ENCODE results near the gene LRRC18. TPM values are rescaled to one million over a fixed set of nuclear protein-coding genes. Genes with fewer than 3 reads are reported as not detected.

The LRRC18 gene
- total RNA-seq, 1 experiment from 2014 or later: not detected

DNA sequence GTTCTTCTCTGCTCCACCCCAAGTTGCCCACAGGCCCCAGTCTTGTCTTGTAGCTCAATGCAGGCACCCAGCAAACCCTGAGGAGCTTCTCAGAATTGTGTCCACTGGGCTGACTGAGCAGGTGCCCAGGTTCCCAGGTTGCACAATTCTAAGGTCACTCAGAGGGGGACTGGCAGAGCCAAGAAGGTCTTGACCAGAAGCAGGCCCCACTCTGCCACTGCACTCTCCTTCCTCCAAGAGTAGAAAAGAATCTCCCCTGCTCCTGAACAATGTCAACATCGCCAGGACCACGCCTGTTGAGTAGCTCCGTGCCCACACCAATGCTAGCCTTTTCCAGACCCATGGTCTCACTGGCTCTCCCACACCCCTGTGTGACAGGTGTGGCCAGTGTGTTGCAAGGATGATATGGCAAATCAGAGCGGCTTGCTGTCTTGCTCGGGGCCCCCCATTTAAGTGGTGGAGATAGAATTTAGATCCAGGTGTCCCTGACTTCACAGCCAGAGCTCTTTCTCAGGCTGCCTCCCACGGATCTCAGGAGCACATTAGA, 577 bp downstream of the LRRC18 start:
- CTCF ChIA-PET: no interaction called here
- POLR2A ChIA-PET: no interaction called here
- H3K9me3 ChIP-seq: no peaks in the 10 kb centered on the region

DNA sequence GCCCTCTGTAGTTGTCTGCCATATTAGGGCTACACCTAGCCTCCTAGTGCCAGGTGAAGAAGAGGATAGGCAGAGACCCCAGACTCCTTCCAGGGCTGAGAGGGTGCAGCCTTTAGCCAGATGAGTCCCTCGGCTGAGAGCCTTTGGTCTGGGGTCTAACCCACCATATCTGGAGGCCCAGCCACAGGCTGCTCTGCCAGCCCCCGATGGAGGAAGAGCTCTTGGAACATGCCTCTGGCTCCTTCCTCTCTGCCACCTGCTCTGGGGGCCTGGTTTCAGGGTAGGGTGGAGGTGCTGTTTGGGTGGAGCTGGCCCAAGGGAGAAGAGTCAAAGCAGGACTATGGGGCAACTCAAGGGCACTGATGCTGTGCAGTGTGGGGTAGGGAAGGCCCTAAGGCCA, 1.4 kb downstream of the LRRC18 start:
- H3K4me3 ChIP-seq (ENCODE audit: low read depth, low read length): no peak overlapping the region
- H3K9me3 Mint-ChIP-seq (ENCODE audit: unreplicated experiment): no peaks in the 10 kb centered on the region
- no peak for DNase-seq
- TF ChIP-seq, protein P1, sequence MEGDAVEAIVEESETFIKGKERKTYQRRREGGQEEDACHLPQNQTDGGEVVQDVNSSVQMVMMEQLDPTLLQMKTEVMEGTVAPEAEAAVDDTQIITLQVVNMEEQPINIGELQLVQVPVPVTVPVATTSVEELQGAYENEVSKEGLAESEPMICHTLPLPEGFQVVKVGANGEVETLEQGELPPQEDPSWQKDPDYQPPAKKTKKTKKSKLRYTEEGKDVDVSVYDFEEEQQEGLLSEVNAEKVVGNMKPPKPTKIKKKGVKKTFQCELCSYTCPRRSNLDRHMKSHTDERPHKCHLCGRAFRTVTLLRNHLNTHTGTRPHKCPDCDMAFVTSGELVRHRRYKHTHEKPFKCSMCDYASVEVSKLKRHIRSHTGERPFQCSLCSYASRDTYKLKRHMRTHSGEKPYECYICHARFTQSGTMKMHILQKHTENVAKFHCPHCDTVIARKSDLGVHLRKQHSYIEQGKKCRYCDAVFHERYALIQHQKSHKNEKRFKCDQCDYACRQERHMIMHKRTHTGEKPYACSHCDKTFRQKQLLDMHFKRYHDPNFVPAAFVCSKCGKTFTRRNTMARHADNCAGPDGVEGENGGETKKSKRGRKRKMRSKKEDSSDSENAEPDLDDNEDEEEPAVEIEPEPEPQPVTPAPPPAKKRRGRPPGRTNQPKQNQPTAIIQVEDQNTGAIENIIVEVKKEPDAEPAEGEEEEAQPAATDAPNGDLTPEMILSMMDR (IDR thresholded peaks at IDR 0.05; ENCODE audit: insufficient read depth in 1 of 2, low read depth in 1 of 2, low read length in 1 of 2, severe bottlenecking in 1 of 2, unreplicated experiment in 1 of 2): no peak
- no peaks in the 10 kb centered on the region for H3K36me3 Mint-ChIP-seq (ENCODE audit: insufficient read depth, unreplicated experiment)
- POLR2A ChIA-PET: no interaction called here
- H3K4me1 ChIP-seq: no peaks in the 10 kb centered on the region
- no peaks in the 10 kb centered on the region for H3K27me3 ChIP-seq (replicated peaks; ENCODE audit: control insufficient read depth, insufficient read depth, low read length)
- intact Hi-C loops (cut with micrococcal nuclease; ENCODE audit: unreplicated experiment): no loop called here
- no peak overlapping the region for H3K4me3 Mint-ChIP-seq (ENCODE audit: unreplicated experiment)
- no peak overlapping the region for H3K27ac Mint-ChIP-seq (ENCODE audit: unreplicated experiment)
- no peaks in the 10 kb centered on the region for H3K9me3 ChIP-seq
- CTCF ChIA-PET: no interaction called here
- peaks cover 6% of the 10 kb centered on the region for H3K27me3 Mint-ChIP-seq (ENCODE audit: insufficient read depth, unreplicated experiment)
- no peaks in the 10 kb centered on the region for H3K4me1 Mint-ChIP-seq (ENCODE audit: low read depth, unreplicated experiment)
- H3K36me3 ChIP-seq (ENCODE audit: control insufficient read depth, insufficient read depth, low read length): no peaks in the 10 kb centered on the region
- no TSS peak for BruUV-seq (replicated peaks)

More for the DNA sequence above, 577 bp downstream of the LRRC18 start:
- no peaks in the 10 kb centered on the region for H3K4me1 ChIP-seq
- intact Hi-C loops (cut with micrococcal nuclease; ENCODE audit: unreplicated experiment): no loop called here
- Mint-ChIP-seq H3K9me3 (ENCODE audit: unreplicated experiment) (no peaks in the 10 kb centered on the region), H3K27ac (ENCODE audit: unreplicated experiment) (no peak overlapping the region), H3K4me1 (ENCODE audit: low read depth, unreplicated experiment) (no peaks in the 10 kb centered on the region), H3K36me3 (ENCODE audit: insufficient read depth, unreplicated experiment) (no peaks in the 10 kb centered on the region), H3K27me3 (ENCODE audit: insufficient read depth, unreplicated experiment) (peaks cover 6% of the 10 kb centered on the region), H3K4me3 (ENCODE audit: unreplicated experiment) (no peak overlapping the region)
- no peaks in the 10 kb centered on the region for H3K27me3 ChIP-seq (replicated peaks; ENCODE audit: control insufficient read depth, insufficient read depth, low read length)
- H3K36me3 ChIP-seq (ENCODE audit: control insufficient read depth, insufficient read depth, low read length): no peaks in the 10 kb centered on the region
- no peak for DNase-seq
- no peak overlapping the region for H3K4me3 ChIP-seq (ENCODE audit: low read depth, low read length)
- TF ChIP-seq, protein P1 (IDR thresholded peaks at IDR 0.05; ENCODE audit: insufficient read depth in 1 of 2, low read depth in 1 of 2, low read length in 1 of 2, severe bottlenecking in 1 of 2, unreplicated experiment in 1 of 2): no peak
- BruUV-seq (replicated peaks): no TSS peak

DNA sequence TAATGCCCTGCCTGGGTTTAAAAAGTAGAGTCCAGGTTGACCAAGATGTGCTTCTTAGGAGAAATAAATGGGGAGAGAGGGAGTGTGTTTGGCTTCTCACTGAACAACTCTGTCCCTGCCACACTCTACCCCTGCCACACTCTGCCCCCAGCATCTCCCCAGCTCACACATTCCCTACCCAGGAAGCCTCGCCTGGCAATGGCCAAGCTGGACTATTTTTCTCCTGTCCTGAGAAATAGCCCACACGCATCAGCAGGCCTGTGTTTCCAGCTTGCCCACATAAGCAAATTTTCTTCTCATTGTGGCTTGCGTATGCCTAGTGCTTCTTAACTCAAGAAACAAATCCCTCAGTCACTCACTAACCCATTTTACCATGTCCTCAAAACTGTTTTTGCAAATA, 1.8 kb downstream of the LRRC18 start:
- Histone ChIP-seq H3K9me3 (no peaks in the 10 kb centered on the region), H3K36me3 (ENCODE audit: control insufficient read depth, insufficient read depth, low read length) (no peaks in the 10 kb centered on the region), H3K4me1 (no peaks in the 10 kb centered on the region), H3K4me3 (ENCODE audit: low read depth, low read length) (no peak overlapping the region), H3K27me3 (replicated peaks; ENCODE audit: control insufficient read depth, insufficient read depth, low read length) (no peaks in the 10 kb centered on the region)
- CTCF ChIA-PET: interaction anchor here (0.6 kb wide), 1 partner anchor 11 kb away, joined by 3 read pairs; no protein-coding TSS in a partner anchor
- Mint-ChIP-seq H3K4me3 (ENCODE audit: unreplicated experiment) (no peak overlapping the region), H3K27ac (ENCODE audit: unreplicated experiment) (no peak overlapping the region), H3K36me3 (ENCODE audit: insufficient read depth, unreplicated experiment) (no peaks in the 10 kb centered on the region), H3K9me3 (ENCODE audit: unreplicated experiment) (no peaks in the 10 kb centered on the region), H3K4me1 (ENCODE audit: low read depth, unreplicated experiment) (no peaks in the 10 kb centered on the region), H3K27me3 (ENCODE audit: insufficient read depth, unreplicated experiment) (peaks cover 7% of the 10 kb centered on the region)
- DNase-seq: no peak
- intact Hi-C loops (cut with micrococcal nuclease; ENCODE audit: unreplicated experiment): no loop called here
- POLR2A ChIA-PET: no interaction called here
- TF ChIP-seq, protein P1 (IDR thresholded peaks at IDR 0.05; ENCODE audit: insufficient read depth in 1 of 2, low read depth in 1 of 2, low read length in 1 of 2, severe bottlenecking in 1 of 2, unreplicated experiment in 1 of 2): no peak
- BruUV-seq (replicated peaks): no TSS peak
